Transverse colon (tissue), 3 donors: ENCODE data around the gene XCL1.

ENCODE experiments used
- EP300 ChIP-seq: sonication (generic); formaldehyde crosslinking; IDR thresholded peaks from one replicate; pipeline ENCODE4 v1.6.1; 2017; ENCODE audit warnings: antibody characterized with exemption, low read depth
- POLR2A ChIP-seq: fragments of 450-650 bp; IDR thresholded peaks from one replicate; pipeline ENCODE4 v1.6.1; 2016; ENCODE audit warnings: antibody characterized with exemption, mild to moderate bottlenecking, moderate library complexity
- TF ChIP-seq, protein P1 (sequence below), 5 experiments: fragments of 200-600 bp in 3 of 5; fragments of 450-650 bp in 2 of 5; sonication (generic) in 3 of 5; IDR thresholded peaks; 1 replicate in 2 of 5; 2 replicates in 3 of 5; pipeline ENCODE4 v1.5.1; 2016 to 2017; ENCODE audit warnings: antibody characterized with exemption in 5 of 5, inconsistent platforms in 3 of 5, mild to moderate bottlenecking in 2 of 5, moderate library complexity in 1 of 5

DNA sequence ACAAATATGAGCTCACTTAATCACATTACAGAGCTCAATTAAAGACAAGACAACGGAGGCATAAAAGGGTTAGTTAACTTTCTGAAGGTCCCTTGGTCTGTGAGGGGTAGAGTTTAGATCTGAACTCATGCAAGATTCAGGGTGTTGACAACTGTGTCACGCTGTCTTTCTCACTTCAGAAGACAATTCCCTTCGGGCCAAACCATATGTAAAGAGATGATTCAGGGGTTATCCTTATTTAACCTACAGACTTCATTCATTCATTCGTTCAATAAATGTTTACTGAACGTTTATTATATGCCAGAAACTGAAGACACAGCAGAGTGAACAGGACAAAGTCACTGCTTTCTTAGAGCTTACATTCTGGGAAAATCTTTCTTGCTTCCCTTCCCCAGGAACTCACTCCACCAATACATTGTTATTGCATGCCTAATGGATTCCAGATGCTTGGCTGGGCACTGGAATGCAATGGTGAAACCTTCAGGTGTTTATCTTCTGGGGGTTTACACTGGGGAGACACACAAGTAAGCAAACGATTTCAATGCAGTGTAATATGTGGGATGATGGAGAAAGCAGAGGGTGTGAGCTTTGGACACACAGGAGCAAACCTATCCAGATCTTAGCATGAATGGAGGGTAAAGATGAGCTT is 6.4 kb downstream of the XCL1 start:
- TF ChIP-seq POLR2A (no peak), EP300 (no peak)
- TF ChIP-seq, protein P1, sequence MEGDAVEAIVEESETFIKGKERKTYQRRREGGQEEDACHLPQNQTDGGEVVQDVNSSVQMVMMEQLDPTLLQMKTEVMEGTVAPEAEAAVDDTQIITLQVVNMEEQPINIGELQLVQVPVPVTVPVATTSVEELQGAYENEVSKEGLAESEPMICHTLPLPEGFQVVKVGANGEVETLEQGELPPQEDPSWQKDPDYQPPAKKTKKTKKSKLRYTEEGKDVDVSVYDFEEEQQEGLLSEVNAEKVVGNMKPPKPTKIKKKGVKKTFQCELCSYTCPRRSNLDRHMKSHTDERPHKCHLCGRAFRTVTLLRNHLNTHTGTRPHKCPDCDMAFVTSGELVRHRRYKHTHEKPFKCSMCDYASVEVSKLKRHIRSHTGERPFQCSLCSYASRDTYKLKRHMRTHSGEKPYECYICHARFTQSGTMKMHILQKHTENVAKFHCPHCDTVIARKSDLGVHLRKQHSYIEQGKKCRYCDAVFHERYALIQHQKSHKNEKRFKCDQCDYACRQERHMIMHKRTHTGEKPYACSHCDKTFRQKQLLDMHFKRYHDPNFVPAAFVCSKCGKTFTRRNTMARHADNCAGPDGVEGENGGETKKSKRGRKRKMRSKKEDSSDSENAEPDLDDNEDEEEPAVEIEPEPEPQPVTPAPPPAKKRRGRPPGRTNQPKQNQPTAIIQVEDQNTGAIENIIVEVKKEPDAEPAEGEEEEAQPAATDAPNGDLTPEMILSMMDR (IDR thresholded peaks at IDR 0.05) = no peak
